ENCODE results near the gene PRKCH.

GRCh38 chr14:61406675-61407074 lies 85.3 kb downstream of the PRKCH start:
- TF ChIP-seq CTCF (IDR thresholded peaks at IDR 0.05) (no peak), POLR2AphosphoS5 (IDR thresholded peaks at IDR 0.05; ENCODE audit: insufficient read depth in 1 of 2, low read depth in 1 of 2) (no peak)
